ENCODE data around the gene GSTA4.
"Not testable (repeated sequence)": the region's sequence is repeated elsewhere in the genome, so short reads cannot be mapped to it uniquely, and the experiment has no call there.

GSTA4 gene

GRCh38 chr6:53009511-53009910 lies 14.4 kb upstream of the GSTA4 start:
- H3K36me3 ChIP-seq (ENCODE audit: control insufficient read depth, insufficient read depth, low read length) = peaks cover 50% of the 10 kb centered on the region
- no peak overlapping the region for H3K27ac ChIP-seq (ENCODE audit: low read depth, low read length)
- H3K27me3 ChIP-seq (ENCODE audit: control insufficient read depth, insufficient read depth, low read length) = no peaks in the 10 kb centered on the region
- no peaks in the 10 kb centered on the region for H3K4me1 ChIP-seq (ENCODE audit: control insufficient read depth, insufficient read depth, low read length)
- no peak overlapping the region for H3K4me3 ChIP-seq (ENCODE audit: low read length)
- H3K9ac ChIP-seq (ENCODE audit: low read length) = no peak overlapping the region

- Histone ChIP-seq H3K9ac (ENCODE audit: low read length) (no peak overlapping the region), H3K4me1 (ENCODE audit: control insufficient read depth, insufficient read depth, low read length) (no peaks in the 10 kb centered on the region), H3K4me3 (ENCODE audit: low read length) (no peak overlapping the region), H3K36me3 (ENCODE audit: control insufficient read depth, insufficient read depth, low read length) (peaks cover 50% of the 10 kb centered on the region), H3K27ac (ENCODE audit: low read depth, low read length) (no peak overlapping the region), H3K27me3 (ENCODE audit: control insufficient read depth, insufficient read depth, low read length) (no peaks in the 10 kb centered on the region)
These were observed 14.0 kb upstream of the GSTA4 start for GRCh38 chr6:53009056-53009455.

DNA sequence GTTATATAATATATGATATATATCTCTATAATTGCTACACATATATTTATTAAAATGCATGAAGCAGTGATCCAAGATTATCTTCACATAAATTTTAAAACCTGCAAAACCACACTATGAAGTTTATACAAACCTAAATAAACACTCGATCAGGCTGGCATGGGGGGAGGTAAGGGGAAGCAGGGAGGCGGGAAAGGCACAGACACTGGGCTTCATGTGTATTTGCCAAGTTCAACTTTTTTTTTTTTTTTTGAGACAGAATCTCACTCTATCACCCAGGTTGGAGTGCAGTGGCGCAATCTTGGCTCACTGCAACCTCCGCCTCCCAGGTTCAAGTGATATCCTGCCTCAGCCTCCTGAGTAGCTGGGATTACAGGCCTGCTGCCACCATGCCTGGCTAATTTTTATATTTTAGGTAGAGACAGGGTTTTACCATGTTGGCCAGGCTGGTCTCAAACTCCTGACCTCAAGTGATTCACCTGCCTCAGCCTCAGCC lies 13.2 kb upstream of the GSTA4 start:
- H3K36me3 ChIP-seq (ENCODE audit: control insufficient read depth, insufficient read depth, low read length) = peaks cover 45% of the 10 kb centered on the region

GRCh38 chr6:53005663-53006250 lies 10.7 kb upstream of the GSTA4 start:
- Histone ChIP-seq H3K9ac (ENCODE audit: low read length) (no peak overlapping the region), H3K4me1 (ENCODE audit: control insufficient read depth, insufficient read depth, low read length) (no peaks in the 10 kb centered on the region), H3K27me3 (ENCODE audit: control insufficient read depth, insufficient read depth, low read length) (no peaks in the 10 kb centered on the region), H3K27ac (ENCODE audit: low read depth, low read length) (no peak overlapping the region), H3K36me3 (ENCODE audit: control insufficient read depth, insufficient read depth, low read length) (peaks cover 39% of the 10 kb centered on the region), H3K4me3 (ENCODE audit: low read length) (no peak overlapping the region)

More for the DNA sequence above, 13.2 kb upstream of the GSTA4 start:
- not testable (repeated sequence) for H3K4me3 ChIP-seq (ENCODE audit: low read length); H3K9ac ChIP-seq (ENCODE audit: low read length); H3K4me1 ChIP-seq (ENCODE audit: control insufficient read depth, insufficient read depth, low read length); H3K27ac ChIP-seq (ENCODE audit: low read depth, low read length); H3K27me3 ChIP-seq (ENCODE audit: control insufficient read depth, insufficient read depth, low read length)

DNA sequence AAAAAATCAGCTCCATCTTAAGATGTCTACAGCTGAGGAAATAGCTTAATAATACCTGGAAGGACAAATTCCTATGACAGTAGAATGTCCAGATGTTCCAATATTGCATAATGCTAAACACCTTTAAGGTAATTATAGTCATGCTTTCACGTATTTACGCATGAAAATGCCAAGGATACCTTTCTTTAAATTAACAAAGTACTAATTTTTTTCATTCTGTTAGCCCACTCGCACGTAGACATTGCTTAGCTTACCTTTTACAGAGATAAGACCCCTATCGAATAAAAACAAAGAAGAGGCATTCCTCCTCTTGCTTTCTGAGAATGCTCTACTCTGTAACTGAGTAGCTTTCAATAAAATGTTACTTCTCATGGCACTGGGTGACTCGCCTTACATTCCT lies 4.4 kb upstream of the GSTA4 start:
- Histone ChIP-seq H3K4me1 (ENCODE audit: control insufficient read depth, insufficient read depth, low read length) (peaks cover 3% of the 10 kb centered on the region), H3K4me3 (ENCODE audit: low read length) (no peak overlapping the region), H3K27me3 (ENCODE audit: control insufficient read depth, insufficient read depth, low read length) (no peaks in the 10 kb centered on the region), H3K27ac (ENCODE audit: low read depth, low read length) (no peak overlapping the region), H3K9ac (ENCODE audit: low read length) (no peak overlapping the region), H3K36me3 (ENCODE audit: control insufficient read depth, insufficient read depth, low read length) (peaks cover 5% of the 10 kb centered on the region)

- peaks cover 4% of the 10 kb centered on the region for H3K4me1 ChIP-seq (ENCODE audit: control insufficient read depth, insufficient read depth, low read length)
These were observed 3.5 kb upstream of the GSTA4 start for GRCh38 chr6:52998603-52999002.

DNA sequence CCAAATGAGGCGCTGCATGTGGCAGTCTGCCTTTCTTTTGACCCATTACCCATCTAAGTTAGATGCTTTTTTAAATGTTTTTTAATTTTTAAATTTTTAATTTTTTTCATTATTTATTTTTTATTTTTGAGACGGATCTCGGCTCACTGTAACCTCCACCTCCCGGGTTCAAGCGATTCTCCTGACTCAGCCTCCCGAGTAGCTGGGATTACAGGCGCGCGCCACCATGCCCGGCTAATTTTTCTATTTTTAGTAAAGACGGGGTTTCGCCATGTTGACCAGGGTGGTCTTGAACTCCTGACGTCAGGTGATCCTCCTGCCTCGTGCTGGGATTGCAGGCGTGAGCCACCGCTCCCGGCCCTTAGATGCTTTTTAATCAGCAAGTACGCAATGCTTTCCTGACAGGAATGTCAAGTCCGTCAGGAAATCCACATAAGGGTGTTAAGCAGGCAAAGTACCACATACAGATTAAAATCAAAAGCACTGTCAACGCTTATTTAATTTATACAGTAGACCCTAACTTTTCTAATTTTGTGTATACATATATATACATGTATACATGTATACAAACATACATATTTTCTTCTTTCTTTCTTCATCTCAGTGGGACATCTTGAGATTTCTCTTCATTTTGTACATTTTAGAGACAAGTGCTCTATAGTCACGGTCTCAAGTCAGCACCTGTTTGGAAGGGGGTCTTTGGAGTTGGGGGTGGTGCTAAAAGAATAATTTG lies 995 bp upstream of the GSTA4 start:
- H3K27ac ChIP-seq (ENCODE audit: low read depth, low read length) = peak overlapping the region; percentile 27
- no peaks in the 10 kb centered on the region for H3K36me3 ChIP-seq (ENCODE audit: control insufficient read depth, insufficient read depth, low read length)
- peak overlapping the region; percentile 38 for H3K4me3 ChIP-seq (ENCODE audit: low read length)
- peaks cover 8% of the 10 kb centered on the region for H3K4me1 ChIP-seq (ENCODE audit: control insufficient read depth, insufficient read depth, low read length)
- H3K9ac ChIP-seq (ENCODE audit: low read length) = no peak overlapping the region
- no peaks in the 10 kb centered on the region for H3K27me3 ChIP-seq (ENCODE audit: control insufficient read depth, insufficient read depth, low read length)

More at GRCh38 chr6:52998603-52999002, 3.5 kb upstream of the GSTA4 start:
- Histone ChIP-seq H3K27me3 (ENCODE audit: control insufficient read depth, insufficient read depth, low read length) (no peaks in the 10 kb centered on the region), H3K9ac (ENCODE audit: low read length) (no peak overlapping the region), H3K27ac (ENCODE audit: low read depth, low read length) (no peak overlapping the region), H3K36me3 (ENCODE audit: control insufficient read depth, insufficient read depth, low read length) (peaks cover 5% of the 10 kb centered on the region), H3K4me3 (ENCODE audit: low read length) (no peak overlapping the region)

DNA sequence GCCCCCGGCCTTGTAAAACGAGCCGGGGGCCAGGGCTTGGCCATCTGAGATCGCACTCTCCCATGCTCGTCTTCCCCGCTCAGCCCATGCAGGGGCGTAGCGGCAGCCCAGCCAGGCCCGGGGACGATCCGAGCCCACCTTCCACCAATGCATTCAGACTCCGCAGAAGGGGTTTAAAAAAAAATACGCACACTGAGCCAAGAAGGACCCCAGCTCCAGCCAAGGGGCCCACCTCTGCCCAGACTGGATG lies 320 bp downstream of the GSTA4 start:
- Histone ChIP-seq H3K27ac (ENCODE audit: low read depth, low read length) (peak overlapping the region; percentile 98), H3K27me3 (ENCODE audit: control insufficient read depth, insufficient read depth, low read length) (no peaks in the 10 kb centered on the region), H3K4me1 (ENCODE audit: control insufficient read depth, insufficient read depth, low read length) (peaks cover 8% of the 10 kb centered on the region), H3K9ac (ENCODE audit: low read length) (peak overlapping the region; percentile 94), H3K4me3 (ENCODE audit: low read length) (peak overlapping the region; percentile 95), H3K36me3 (ENCODE audit: control insufficient read depth, insufficient read depth, low read length) (no peaks in the 10 kb centered on the region)

GRCh38 chr6:52994031-52994838 lies 849 bp downstream of the GSTA4 start:
- Histone ChIP-seq H3K4me3 (ENCODE audit: low read length) (peak overlapping the region; percentile 95), H3K4me1 (ENCODE audit: control insufficient read depth, insufficient read depth, low read length) (peaks cover 8% of the 10 kb centered on the region), H3K27me3 (ENCODE audit: control insufficient read depth, insufficient read depth, low read length) (no peaks in the 10 kb centered on the region), H3K36me3 (ENCODE audit: control insufficient read depth, insufficient read depth, low read length) (no peaks in the 10 kb centered on the region), H3K27ac (ENCODE audit: low read depth, low read length) (peak overlapping the region; percentile 98), H3K9ac (ENCODE audit: low read length) (peak overlapping the region; percentile 94)

DNA sequence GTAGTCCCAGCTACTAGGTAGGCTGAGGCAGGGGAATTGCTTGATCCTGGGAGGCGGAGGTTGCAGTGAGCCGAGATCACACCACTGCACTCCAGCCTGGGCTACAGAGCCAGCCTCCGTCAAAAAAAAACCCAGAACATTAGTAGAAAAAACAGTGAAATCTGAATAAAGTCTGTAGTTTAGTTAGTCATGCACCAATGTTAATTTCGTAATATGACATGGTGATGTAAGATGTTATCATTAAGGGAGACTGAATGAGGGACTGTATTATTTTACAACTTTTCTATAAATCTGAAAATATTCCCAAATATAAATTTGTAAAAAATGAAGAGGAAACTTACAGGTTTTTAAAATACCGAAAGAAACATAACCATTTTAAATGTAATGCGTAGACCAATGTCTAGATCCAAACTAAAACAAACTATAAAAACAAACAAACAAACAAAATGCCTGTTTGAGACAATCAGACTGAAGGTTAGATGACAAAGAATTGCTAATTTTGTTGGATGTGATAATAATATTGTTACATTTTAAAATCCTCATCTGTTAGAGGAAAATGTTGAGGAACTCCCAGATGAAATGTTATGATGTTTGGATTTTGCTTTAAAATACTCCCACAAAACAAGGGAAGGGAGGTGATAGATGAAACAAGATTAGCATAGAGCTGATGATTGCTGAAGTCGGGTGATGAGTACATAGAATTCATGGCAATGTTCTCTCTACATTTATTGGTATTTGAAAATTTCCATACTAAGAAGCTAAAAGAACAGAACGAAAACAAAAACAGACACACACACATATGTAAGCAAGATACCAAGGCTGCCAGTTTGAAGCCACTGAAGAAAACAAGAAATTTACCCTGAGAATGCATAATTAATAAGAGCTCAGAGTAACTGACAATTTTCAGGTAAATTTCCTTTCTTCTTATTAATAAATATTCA lies 1.8 kb downstream of the GSTA4 start:
- H3K4me1 ChIP-seq (ENCODE audit: control insufficient read depth, insufficient read depth, low read length) = peaks cover 8% of the 10 kb centered on the region
- H3K27me3 ChIP-seq (ENCODE audit: control insufficient read depth, insufficient read depth, low read length) = no peaks in the 10 kb centered on the region
- H3K27ac ChIP-seq (ENCODE audit: low read depth, low read length) = peak overlapping the region; percentile 98
- H3K4me3 ChIP-seq (ENCODE audit: low read length) = peak overlapping the region; percentile 95
- H3K9ac ChIP-seq (ENCODE audit: low read length) = peak overlapping the region; percentile 37
- no peaks in the 10 kb centered on the region for H3K36me3 ChIP-seq (ENCODE audit: control insufficient read depth, insufficient read depth, low read length)

DNA sequence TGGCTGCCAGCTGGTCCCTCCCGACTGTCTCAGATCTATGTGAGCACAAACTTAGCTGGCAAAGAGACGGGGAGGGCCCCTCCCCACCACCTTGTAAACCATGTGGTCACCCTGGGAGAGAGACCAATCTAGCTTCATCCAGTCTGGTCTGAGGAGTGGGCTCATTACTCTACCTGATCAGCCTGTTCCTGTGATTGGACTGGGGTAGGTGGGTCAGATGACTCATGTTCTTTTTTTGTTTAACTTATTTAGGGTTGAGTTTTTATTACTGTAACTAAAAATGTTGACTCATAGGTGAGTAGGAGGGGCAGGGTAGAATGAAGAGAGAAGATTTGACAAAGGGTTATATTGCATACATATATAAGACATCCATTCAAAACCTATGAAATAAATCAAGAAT lies 4.7 kb downstream of the GSTA4 start:
- no peak overlapping the region for H3K9ac ChIP-seq (ENCODE audit: low read length)
- H3K4me1 ChIP-seq (ENCODE audit: control insufficient read depth, insufficient read depth, low read length) = peaks cover 5% of the 10 kb centered on the region
- H3K27ac ChIP-seq (ENCODE audit: low read depth, low read length) = no peak overlapping the region
- no peaks in the 10 kb centered on the region for H3K27me3 ChIP-seq (ENCODE audit: control insufficient read depth, insufficient read depth, low read length)
- no peak overlapping the region for H3K4me3 ChIP-seq (ENCODE audit: low read length)
- no peaks in the 10 kb centered on the region for H3K36me3 ChIP-seq (ENCODE audit: control insufficient read depth, insufficient read depth, low read length)

DNA sequence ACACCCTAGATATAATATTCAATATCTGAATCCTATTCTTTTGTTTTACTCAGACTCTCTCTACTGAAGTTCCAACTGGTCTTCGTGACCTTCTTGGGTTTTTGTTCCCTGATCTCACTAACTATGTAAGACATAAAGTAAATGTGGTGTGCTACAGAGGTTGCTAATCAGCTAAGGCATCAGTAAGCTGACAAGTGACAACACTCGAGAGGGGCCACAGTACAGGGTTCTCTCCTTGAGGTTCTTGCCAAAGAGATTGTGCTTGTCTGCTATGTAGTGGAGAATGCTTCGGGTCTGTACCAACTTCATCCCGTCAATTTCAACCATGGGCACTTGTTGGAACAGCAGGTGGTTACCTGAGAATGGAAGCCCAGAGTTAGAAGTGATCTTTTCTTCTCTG lies 9.9 kb downstream of the GSTA4 start:
- Histone ChIP-seq H3K4me3 (ENCODE audit: low read length) (no peak overlapping the region), H3K27me3 (ENCODE audit: control insufficient read depth, insufficient read depth, low read length) (no peaks in the 10 kb centered on the region), H3K36me3 (ENCODE audit: control insufficient read depth, insufficient read depth, low read length) (no peaks in the 10 kb centered on the region), H3K27ac (ENCODE audit: low read depth, low read length) (no peak overlapping the region), H3K4me1 (ENCODE audit: control insufficient read depth, insufficient read depth, low read length) (no peaks in the 10 kb centered on the region), H3K9ac (ENCODE audit: low read length) (no peak overlapping the region)

All from rectal smooth muscle tissue (tissue), 1 donor.